Measurements from ENCODE around the gene ADORA3.

ADORA3 gene

DNA sequence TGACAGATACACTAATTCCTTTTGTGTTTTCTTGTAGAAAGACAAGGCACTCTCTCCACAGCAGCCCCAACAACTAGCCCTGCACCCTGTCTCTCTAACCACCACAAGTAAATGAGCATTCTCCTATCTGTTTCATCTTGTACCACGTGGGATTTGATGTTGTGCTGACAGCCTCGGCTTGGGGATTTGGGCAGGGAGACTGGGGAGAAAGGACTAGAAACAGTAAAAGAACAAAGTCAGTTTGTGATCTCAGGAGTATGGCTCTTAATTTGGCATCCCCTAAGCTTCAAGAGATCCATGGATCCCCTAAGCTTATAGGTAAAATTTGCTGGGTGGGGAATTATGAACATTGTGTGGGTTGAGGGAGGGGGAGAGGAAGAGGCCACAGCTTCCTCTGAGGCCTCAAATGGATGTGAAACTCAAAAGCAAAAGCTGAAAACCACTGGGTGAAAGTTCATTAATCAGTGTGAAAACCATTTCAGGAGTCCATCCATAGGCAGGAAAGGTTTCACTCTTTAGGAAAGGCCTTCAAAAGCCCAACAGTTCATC lies 26.6 kb downstream of the ADORA3 start:
- TF ChIP-seq CTCF (conservative IDR thresholded peaks at IDR 0.05; ENCODE audit: control insufficient read depth, insufficient read depth, low read depth, low read length), result no peak
- no peak overlapping the region for H3K4me3 ChIP-seq (ENCODE audit: control insufficient read depth, low read depth, low read length)
- no peak for DNase-seq (ENCODE audit: low read depth)

DNA sequence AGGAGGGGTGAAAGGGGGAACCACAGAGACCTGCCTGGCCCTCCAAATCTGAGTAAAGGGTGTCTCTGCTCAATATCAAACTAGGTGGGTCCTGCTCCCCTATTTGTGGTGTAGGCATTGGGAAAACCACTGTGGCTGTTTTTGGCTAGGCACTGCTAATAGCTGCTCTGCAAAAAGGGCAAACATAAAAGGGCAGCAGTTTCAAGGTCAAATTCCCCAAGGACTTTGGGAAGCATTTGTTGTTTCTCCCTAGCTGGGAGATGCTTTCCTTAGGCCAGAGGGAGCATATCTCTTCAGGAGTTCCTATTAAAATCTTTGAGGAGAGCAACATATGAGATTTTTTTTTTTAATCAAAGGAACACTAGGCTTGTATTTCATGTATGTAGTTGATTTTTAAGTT lies 27.2 kb downstream of the ADORA3 start:
- DNase-seq (ENCODE audit: low read depth), result no peak
- no peak overlapping the region for H3K4me3 ChIP-seq (ENCODE audit: control insufficient read depth, low read depth, low read length)
- TF ChIP-seq CTCF (conservative IDR thresholded peaks at IDR 0.05; ENCODE audit: control insufficient read depth, insufficient read depth, low read depth, low read length), result no peak

- TF ChIP-seq CTCF (conservative IDR thresholded peaks at IDR 0.05; ENCODE audit: control insufficient read depth, insufficient read depth, low read depth, low read length), result no peak
- no peak overlapping the region for H3K4me3 ChIP-seq (ENCODE audit: control insufficient read depth, low read depth, low read length)
- no peak for DNase-seq (ENCODE audit: low read depth)
Observed at GRCh38 chr1:111475701-111476100, 27.7 kb downstream of the ADORA3 start.

GRCh38 chr1:111474521-111474920 lies 28.9 kb downstream of the ADORA3 start:
- H3K4me3 ChIP-seq (ENCODE audit: control insufficient read depth, low read depth, low read length), result no peak overlapping the region
- TF ChIP-seq CTCF (conservative IDR thresholded peaks at IDR 0.05; ENCODE audit: control insufficient read depth, insufficient read depth, low read depth, low read length), result no peak
- no peak for DNase-seq (ENCODE audit: low read depth)

DNA sequence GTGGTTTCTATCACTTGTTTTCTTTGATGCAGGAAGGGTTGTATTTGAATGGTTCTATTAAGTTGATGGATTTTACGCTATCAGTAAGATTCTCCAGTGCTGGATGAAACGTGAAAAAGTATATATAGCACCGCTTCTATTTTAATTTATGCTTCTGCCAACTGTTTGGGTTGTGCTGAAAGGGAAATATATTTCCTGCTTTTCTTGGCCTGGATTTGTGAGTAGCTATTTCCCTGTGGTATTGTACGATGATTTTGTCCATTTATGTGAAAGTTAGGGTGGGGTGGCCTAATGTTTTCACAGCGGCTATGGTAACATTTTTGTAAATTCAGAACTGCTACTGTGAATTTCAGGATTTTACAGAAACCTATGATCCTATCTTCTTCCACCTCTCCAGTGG lies 29.3 kb downstream of the ADORA3 start:
- no peak overlapping the region for H3K4me3 ChIP-seq (ENCODE audit: control insufficient read depth, low read depth, low read length)
- no peak for TF ChIP-seq CTCF (conservative IDR thresholded peaks at IDR 0.05; ENCODE audit: control insufficient read depth, insufficient read depth, low read depth, low read length)
- DNase-seq (ENCODE audit: low read depth), result no peak

DNA sequence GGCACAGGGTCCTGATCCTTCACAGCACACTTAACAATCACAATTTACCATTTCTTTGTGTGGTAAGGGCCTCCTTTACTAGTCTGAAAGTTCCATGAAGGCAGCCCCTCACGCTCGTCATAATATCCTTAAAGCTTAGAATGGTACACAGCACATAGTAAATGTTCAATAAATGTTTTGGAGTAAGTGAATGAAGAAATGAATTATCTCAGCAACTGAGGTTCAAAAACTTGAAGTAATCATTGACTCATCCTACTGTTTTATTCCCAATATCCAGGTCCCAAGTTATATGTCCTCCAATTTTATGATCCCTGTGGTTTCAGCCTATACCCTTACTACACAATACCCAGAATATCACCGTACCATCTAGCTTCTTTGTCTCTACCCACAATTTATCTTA lies 31.9 kb downstream of the ADORA3 start:
- no peak for TF ChIP-seq CTCF (conservative IDR thresholded peaks at IDR 0.05; ENCODE audit: control insufficient read depth, insufficient read depth, low read depth, low read length)
- no peak for DNase-seq (ENCODE audit: low read depth)
- H3K4me3 ChIP-seq (ENCODE audit: control insufficient read depth, low read depth, low read length), result no peak overlapping the region

GRCh38 chr1:111471012-111471411 lies 32.4 kb downstream of the ADORA3 start:
- no peak for DNase-seq (ENCODE audit: low read depth)
- no peak overlapping the region for H3K4me3 ChIP-seq (ENCODE audit: control insufficient read depth, low read depth, low read length)
- no peak for TF ChIP-seq CTCF (conservative IDR thresholded peaks at IDR 0.05; ENCODE audit: control insufficient read depth, insufficient read depth, low read depth, low read length)
